Lower leg skin (tissue), 4 donors: ENCODE data around the gene KCNMA1. TPM values are rescaled to one million over a fixed set of nuclear protein-coding genes. Genes with fewer than 3 reads are reported as not detected.

Experiments used
- DNase-seq, 2 donors: peaks; one replicate each; pipeline ENCODE4 v3.0.0-alpha.2; 2019; ENCODE audit warnings: low spot score in 2 of 2
- H3K4me3 ChIP-seq: fragments of 200-600 bp; sonication (generic); 2 replicates; pipeline ENCODE4 v1.5.1; 2017; ENCODE audit warnings: mild to moderate bottlenecking, low read depth; ENCODE audit not compliant: poor library complexity, severe bottlenecking
- CTCF ChIP-seq, 3 donors: fragments of 450-650 bp; IDR thresholded peaks; one replicate each; pipeline ENCODE4 v1.5.1; 2016; ENCODE audit warnings: antibody characterized with exemption in 3 of 3, mild to moderate bottlenecking in 3 of 3, moderate library complexity in 2 of 3
- POLR2A ChIP-seq, 2 donors: fragments of 450-650 bp; IDR thresholded peaks; one replicate each; pipeline ENCODE4 v1.6.1; 2016 to 2017; ENCODE audit warnings: antibody characterized with exemption in 2 of 2, mild to moderate bottlenecking in 1 of 2, moderate library complexity in 1 of 2
- WGBS, 2 donors: methylation state at CpG; one replicate each; pipeline ENCODE4 v1.1.5; 2018; 5-methylcytosine and 5-hydroxymethylcytosine counted together
- intact Hi-C: fragments of 100-400 bp; cut with DNase I; formaldehyde crosslinking; loops from one replicate; pipeline ENCODE4 v1.15.0; 2023; ENCODE audit warnings: low total_unique reads
- total RNA-seq, 4 donors: library from RNA; depleted of rRNA; stranded (reverse); fragments of >200 nt; gene quantifications; one replicate each; pipeline ENCODE4 v1.1.0, GENCODE V29; 2016

KCNMA1 gene
- total RNA-seq, 4 donors from 2014 or later: 4.1 to 9.9 (median 6.5) TPM

- intact Hi-C loops: no loop called here
- DNase-seq: no peak
- TF ChIP-seq CTCF (IDR thresholded peaks at IDR 0.05) (no peak), POLR2A (IDR thresholded peaks at IDR 0.05) (no peak)
- H3K4me3 ChIP-seq: no peak overlapping the region
- 50 to 51% methylated on average over 7 of the region's 7 CpGs for WGBS, 2 donors
Measured at GRCh38 chr10:77539147-77539935, 98.3 kb downstream of the KCNMA1 start.

GRCh38 chr10:77537720-77538373 is 99.8 kb downstream of the KCNMA1 start:
- WGBS, 2 donors: 49 to 50% methylated on average over 13 of the region's 13 CpGs
- TF ChIP-seq CTCF (IDR thresholded peaks at IDR 0.05): peak in 1 of 3 donors; percentile 17
- no peak for TF ChIP-seq POLR2A (IDR thresholded peaks at IDR 0.05)
- intact Hi-C loops: no loop called here
- H3K4me3 ChIP-seq: no peak overlapping the region
- DNase-seq: no peak

GRCh38 chr10:77537071-77537470 is 100.5 kb downstream of the KCNMA1 start:
- intact Hi-C loops: no loop called here
- TF ChIP-seq POLR2A (IDR thresholded peaks at IDR 0.05) (no peak), CTCF (IDR thresholded peaks at IDR 0.05) (no peak)
- no peak for DNase-seq
- no peak overlapping the region for H3K4me3 ChIP-seq
- 67 to 73% methylated on average over 2 of the region's 2 CpGs for WGBS, 2 donors

- 32 to 39% methylated on average over 1 of the region's 1 CpG for WGBS, 2 donors
- intact Hi-C loops: no loop called here
- H3K4me3 ChIP-seq: no peak overlapping the region
- no peak for DNase-seq
- TF ChIP-seq POLR2A (IDR thresholded peaks at IDR 0.05) (no peak), CTCF (IDR thresholded peaks at IDR 0.05) (no peak)
Measured at GRCh38 chr10:77533887-77534278, 103.7 kb downstream of the KCNMA1 start.

- H3K4me3 ChIP-seq: no peak overlapping the region
- no peak for TF ChIP-seq CTCF (IDR thresholded peaks at IDR 0.05)
- no peak for TF ChIP-seq POLR2A (IDR thresholded peaks at IDR 0.05)
- intact Hi-C loops: no loop called here
- no peak for DNase-seq
- WGBS, 2 donors: 72 to 76% methylated on average over 6 of the region's 6 CpGs
Measured at GRCh38 chr10:77533146-77533886, 104.3 kb downstream of the KCNMA1 start.
